HG02970 (cell line): Measurements from ENCODE around the gene FAM177B.

Source experiments
- ATAC-seq: cut with Tn5 transposase; IDR thresholded peaks from one replicate; pipeline ENCODE4 v1.9.1; 2021; ENCODE audit warnings: mild to moderate bottlenecking, moderate library complexity, moderate number of reproducible peaks; ENCODE audit not compliant: unreplicated experiment, low FRiP score

FAM177B gene

DNA sequence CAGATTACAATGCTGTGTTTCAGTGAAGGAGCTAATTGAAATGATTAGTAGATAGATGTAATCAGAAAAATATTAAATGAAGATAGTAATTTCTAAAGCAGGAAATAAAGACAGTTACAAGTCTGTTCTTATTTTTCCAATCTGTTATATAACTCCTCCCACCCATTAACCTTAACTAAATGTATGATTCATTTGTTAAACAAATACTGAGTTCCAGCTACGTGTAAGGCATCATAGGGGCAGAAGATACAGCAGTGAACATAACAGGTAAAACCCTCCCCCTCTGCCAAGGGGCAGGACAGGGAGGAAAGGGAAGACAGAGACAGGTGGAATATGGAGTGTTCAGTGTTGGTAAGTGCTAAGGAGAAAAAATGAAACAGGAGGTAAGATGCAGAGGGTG, at the start of gene FAM177B:
TSS of gene FAM177B (plus strand) at position 231 of the 400 bp plus-strand sequence. CDS start 9,344 bp downstream, outside the sequence.
- ATAC-seq: no peak

DNA sequence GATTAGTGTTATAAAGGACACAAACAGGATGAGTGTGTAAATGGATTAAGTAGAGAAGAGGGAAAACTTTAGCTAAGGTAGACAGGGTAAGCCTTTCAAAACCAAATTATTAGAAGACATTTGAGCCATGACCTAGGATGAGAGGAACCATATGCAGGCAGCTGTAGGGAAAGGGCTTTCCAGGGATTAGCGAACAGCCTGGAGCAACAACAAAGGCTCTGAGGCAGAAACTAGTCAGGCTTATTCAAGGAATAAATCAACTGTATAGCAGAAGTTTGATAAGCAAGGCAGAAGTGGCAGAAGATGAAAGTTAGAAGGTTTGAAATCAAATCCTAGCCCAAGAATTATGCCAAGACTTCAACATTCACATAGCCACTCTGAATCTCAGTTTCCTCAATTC, 46.0 kb upstream of the FAM177B start:
- ATAC-seq: no peak

DNA sequence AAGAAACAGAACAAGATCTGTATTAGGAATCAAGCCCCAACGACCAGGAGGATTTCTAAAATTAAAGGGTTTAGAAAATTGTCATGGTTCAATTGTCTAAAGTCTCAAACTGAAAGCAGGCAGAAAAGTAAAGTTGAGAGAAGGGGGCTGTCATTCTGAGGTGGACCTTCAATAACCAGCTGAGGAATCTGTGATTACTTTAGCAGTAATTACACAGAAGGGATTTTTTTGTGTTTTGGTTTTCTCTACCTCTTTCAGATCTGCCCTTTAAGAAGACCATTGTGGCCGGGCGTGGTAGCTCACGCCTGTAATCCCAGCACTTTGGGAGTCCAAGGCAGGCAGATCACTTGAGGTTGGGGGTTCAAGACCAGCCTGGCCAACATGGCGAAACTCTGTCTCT, 42.1 kb upstream of the FAM177B start:
- no peak for ATAC-seq

DNA sequence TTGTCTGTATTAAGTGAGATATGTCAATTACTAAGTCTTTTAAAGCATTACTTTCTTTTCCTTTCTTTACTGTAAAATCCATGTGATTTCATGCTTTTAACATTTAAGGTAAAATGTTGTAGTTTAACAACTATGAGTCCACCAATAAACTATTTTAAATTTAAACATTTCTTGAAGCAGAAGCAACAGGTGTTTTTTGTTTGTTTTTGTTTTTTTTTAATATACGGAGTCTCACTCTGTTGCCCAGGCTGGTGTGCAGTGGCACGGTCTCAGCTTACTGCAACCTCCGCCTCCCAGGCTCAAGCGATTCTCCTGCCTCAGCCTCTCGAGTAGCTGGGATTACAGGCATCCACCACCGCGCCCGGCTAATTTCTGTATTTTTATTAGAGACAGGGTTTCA, 40.3 kb upstream of the FAM177B start:
- ATAC-seq: no peak

DNA sequence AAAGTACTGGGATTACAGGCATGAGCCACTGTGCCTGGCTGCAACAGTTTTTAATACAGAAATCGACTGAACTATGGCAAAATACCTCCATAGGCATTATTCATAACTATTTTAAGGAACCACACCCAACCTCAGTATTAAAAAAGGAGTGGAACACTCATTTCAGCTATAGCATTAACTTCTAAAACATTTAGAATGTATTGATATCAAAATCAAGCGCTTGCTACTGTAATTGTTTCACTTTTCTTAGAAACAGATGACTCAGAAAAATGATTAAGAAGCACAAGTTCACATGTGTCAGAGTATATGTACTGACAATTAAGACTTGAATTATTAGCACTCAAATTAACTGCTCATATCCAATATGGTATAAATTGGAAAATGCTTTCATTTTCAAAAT, 39.8 kb upstream of the FAM177B start:
- ATAC-seq: no peak

DNA sequence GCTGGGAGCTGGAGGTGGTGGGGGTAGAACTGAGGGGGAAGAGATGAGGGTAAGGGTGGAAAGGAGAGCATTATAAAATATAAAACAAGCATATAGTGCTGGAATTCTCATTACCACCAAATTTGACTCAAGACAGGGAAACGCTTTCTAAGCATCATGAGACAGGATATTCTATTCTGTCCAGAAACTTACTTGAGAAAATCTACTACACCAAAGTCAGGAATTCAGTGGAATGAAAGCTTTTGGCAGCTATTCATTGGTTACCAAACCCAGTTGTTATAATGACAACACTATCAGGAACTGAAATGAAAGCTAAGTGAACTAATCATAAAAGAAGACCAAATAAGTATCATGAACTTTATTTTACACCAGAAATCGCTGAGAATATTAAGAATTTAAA, 39.2 kb upstream of the FAM177B start:
- ATAC-seq: no peak

DNA sequence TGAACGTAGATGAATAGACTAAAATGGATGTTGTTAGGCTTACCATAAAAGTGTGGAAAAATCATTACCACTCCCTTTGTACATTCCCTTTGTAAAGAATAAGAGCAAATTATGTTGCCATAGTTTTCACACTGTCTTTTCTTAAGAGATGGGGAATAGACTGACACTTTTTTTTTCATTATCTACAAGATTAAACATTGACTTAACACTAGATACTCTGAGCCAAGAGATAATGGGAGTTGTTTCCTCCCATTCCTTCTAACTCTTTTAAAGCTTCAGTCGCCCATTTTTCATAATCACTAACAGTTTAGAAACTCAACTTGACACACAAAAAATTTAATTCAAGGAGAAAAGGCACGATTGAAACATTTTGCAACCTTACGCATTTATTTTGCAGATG, 34.8 kb upstream of the FAM177B start:
- no peak for ATAC-seq

DNA sequence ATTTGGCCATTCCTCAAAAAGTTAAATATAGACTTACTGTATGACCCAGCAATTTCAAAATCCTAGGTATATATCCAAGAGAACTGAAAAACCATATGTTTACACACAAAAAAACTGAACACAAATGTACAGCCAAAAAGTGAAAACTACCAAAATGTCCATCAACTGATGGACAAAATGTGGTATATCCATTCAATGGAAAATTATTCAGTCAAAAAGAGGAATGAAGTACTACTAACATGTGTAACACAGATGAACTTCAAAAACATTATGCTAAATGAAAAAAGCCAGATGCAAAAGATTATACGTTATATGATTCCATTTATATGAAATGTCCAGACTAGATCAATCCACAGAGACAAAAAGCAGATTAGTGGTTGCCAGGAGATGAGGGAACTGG, 32.7 kb upstream of the FAM177B start:
- no peak for ATAC-seq

DNA sequence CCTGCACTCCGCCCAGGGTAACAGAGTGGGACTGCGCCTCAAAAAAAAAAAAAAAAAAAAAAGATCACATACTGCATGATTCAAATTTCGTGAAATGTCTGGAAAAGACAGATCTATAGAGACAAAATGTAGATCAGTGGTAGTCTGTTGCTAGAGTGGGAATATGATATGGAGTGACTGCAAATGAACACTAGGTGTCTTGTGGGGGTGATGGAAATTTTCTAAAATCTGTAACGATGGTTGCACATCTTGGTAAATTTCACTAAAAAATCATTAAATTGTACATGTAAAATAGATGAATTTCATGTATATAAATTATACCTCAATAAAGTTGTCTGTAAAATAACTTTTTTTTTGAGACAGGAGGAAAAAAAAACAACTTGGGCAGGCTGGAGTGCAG, 30.2 kb upstream of the FAM177B start:
- no peak for ATAC-seq

DNA sequence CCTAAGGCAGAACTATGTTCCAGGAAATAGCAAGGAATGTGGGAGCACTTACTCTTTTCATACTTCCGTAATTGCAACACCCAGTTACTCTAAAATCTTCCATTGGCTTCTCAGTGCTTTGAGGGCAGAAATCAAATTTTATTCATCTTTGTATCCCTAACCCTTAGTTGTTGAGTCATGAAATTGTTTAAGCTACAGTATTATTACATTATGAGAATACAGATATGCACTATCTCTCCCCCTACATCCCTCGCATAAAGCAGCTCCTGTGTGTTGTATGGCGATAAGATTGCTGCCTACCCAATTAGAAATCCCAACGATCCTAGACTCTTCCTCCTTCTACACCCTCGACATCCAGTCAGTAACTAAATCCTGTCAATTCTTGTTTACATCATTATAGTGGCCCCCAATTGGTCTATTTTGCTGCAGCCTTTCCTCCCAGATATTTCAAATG, 27.3 kb upstream of the FAM177B start:
- ATAC-seq: no peak

DNA sequence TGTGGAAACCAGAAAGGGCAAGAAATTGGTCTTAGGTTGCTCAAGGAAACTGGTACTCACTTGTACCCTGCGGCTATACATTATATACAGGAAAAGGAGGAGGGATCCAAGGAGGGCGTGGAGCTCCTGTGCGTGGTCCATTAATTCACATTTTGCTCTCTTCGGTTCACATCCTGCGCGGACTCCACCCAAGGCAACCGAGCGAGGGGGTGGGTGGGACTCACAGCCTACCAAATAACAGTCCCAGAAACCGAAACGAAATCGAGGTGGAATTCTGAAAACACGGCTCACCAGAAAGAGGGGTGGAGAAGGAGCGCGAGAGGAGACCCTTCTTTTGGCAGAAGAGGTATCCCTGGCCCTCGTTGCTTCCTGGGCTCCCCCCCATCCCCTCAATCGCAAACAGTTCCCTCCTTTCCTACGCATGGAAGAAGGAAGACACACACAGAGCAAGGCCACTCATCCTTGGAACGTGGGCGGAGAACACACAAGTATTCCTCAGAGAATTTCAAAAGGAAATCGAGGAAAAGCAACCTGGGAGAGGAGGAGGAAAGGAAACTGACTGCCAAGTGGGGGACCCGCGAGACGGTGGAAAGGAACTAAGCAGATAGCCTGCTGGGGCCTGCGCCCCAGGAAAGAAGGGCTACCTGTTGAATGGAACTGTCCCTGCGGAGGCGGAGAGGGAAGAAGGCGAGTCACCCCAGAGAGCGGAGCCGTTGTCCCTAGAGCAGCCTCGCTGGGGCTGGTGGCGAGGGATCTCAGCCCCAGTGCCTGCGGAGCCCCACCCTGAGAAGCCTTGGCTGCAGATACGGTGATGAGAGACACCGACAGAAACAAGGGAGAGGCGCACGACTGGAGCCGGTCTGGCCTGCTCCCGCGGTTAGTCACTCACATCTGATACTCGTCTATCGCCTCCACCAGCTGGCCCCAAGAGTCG, 25.4 kb upstream of the FAM177B start:
- peak; percentile 30 for ATAC-seq

DNA sequence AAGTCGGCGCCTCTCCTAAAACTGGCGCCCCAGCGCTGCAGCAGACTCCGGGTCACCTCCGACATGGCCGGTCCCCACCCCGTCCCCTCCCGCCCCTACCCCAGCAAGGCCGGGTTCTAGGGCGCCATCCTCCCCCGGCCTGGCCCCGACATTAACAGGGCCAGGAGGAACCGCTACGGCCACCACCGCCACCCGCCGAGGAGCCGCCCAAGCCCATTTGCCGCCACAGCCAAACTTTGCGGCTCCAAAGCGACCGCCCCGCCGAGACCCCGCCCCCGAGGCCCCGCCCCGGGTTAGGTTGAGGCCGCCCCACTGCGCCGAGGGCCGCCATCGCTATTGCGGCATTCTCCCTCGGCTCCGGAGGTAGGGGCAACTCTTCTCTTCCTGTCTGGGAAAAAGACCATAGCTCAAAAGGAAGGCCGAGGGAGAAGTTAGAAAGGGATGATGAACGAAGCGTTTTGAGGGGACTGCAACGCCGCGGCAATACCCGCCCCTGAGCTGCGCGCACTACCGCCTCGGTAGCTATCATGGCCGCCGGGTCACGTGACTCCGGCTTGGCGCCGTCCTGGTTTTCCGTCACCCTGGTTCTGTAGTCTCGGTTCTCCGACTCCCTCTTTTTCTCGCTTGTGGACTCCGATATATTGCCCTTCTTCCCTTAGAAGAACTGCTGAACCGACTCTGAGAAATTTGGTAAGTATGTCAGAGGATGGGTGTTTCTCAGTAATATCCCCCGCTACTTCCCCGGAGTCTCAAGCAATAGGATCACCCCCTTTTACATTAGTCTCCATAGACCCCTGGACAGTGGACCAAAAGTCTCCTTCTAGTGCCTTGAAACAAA, 24.5 kb upstream of the FAM177B start, which contains the start of the genes AIDA and BROX:
TSS of gene AIDA (minus strand) at position 239 of the 838 bp plus-strand sequence. CDS start at position 65, 174 bp downstream.
TSS of gene BROX (plus strand) at position 312 of the 838 bp plus-strand sequence. CDS start 3,136 bp downstream, outside the sequence.
- peak; percentile 79 for ATAC-seq

DNA sequence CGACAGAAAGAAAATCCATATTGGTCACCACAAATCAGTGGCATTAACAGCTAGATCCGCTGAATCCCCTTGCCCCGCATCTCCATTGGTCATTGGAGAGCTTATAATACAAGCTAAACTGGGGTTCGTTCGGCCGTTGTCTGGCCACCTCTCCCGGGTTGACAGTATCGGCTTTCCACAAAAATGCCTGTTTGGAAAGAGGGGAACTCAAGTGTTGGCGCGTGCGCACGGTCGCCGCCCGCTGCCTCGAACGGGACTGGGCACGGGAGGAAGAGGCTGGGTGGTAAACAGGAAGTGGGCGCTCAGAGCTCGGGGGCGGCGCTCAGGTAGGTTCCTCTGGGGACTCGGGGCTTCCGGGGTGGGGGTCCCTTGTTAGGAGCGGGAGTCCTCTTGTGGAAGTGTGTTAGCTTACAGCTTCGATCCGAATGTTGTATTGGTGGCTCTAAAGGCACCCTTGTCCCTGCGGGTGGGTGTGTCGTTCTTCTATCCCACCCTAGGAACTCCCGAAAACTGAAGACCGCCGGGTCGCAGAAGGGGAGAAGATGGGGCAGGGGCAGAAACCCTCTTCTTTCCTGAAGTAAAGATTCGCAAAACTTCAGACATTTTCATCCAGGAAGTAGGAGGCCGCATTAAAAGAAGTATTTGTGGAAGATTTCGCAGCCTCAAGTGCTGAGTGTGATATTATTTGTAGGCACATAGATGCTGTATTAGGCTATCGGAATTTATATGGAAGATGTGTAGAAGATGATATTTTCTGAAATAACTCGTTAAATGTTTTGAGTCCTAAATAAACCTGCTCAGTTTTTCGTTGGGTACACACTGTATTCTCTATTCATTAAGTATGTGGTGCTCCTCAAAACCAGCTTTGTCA, 23.7 kb upstream of the FAM177B start:
- ATAC-seq: peak; percentile 67

DNA sequence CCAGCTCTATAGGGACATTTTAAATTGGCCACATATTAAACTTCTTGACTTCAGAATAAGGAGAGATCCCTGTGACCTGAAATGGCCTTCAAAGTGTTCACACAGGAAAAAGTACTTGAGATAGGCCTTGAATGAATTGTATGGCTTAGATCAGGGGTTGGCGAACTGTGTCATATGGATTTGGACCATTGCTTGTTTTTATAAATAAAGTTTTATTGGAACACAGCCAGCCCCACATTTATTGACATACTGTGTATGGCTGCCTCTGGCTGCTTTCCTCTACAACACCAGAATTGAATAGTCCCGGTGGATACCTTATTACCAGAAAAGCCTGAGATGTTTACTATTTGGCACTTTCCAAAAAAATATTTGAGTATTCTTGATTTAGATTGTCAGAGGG, 20.6 kb upstream of the FAM177B start:
- no peak for ATAC-seq

DNA sequence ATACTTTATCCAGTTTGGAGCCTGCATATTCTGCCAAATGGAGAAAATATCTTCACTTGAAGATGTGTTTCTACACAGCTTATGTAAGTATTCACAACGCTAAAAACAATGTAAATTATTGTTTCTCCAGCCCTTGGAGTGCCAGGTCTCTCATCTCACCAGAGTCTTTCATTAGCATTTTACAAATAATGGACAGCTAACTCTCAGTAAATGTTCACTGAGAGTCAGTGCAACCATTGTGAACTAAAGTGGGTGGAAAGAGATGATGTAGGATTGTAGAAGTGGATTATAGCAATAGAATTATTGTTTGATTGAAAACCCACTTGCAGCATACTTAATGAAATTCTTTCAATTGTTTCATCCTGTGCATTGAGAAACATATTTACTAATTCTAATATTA, 8.3 kb upstream of the FAM177B start:
- ATAC-seq: no peak

DNA sequence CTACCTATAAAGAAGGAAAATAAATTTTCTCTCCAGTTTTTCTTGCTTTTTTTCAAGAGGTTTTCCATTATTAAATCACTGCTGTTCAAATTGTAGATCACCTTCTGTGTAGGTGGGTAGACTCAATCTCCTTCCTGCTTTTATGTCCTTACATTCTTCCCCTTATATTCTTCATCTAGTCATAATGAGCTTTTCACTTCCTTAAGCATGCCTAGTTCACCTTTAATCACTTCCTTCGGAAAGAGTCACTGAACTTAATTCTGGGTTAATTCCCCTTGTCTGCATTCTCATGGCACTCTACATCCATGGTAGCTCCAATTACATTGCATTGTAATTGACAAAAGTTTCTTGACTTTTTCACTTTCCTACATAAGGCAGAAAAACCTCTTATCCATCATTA, 6.1 kb upstream of the FAM177B start:
- no peak for ATAC-seq

DNA sequence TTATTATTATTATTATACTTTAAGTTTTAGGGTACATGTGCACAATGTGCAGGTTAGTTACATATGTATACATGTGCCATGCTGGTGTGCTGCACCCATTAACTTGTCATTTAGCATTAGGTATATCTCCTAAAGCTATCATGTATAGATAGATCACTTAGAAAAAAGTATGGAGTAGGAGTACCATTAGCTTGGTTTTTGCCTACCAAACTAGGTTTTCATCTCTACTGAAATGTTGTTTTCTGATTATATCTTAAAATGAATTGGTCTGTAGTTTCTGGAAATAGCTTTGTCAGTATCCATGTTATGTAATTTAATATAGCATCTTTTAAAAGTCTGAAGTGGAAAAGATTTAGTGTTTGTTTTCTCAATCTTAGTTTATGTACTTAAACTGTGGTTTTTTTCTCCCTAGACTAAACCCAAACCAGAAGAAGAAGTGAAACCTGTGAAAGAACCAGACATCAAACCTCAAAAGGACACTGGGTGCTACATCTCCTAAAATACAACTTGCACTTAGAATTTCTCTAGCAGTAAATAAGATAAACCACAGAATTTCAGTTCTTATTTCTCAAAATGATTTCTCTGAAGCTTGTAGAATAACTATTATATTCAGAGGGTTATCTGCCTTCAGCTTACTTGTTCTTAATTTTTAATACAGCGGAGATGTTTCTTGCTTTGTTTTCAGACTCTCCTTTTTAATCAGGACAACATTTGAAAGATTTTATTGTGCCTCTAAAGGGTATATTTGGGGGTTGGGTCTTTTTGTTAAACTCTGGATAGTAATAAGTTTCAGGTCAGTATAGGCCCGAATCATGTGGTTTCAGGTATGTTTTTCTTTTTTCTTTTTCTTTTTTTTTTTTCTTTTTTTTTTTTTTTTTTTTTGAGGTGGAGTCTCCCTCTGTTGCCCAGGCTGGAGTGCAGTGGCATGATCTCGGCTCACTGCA, 4.5 kb upstream of the FAM177B start:
- ATAC-seq: peak; percentile 97

DNA sequence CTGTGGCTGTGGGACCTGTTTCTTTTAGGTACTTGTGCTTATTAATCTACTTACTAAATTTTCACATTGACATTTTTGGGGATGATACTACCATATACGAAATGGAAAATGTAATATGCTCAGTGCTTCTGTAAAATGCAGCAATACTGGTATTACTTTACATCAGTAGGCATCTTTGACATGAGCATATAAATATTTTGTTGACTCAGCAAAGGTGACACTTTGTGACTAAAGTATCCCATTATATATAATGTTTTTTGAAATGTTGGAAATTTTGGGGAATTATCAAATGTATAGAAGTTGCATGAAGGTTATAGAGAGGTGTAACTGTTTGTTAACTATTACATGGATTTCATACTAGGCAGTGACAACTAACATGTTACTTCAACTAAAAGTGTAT, 2.3 kb upstream of the FAM177B start:
- ATAC-seq: no peak

DNA sequence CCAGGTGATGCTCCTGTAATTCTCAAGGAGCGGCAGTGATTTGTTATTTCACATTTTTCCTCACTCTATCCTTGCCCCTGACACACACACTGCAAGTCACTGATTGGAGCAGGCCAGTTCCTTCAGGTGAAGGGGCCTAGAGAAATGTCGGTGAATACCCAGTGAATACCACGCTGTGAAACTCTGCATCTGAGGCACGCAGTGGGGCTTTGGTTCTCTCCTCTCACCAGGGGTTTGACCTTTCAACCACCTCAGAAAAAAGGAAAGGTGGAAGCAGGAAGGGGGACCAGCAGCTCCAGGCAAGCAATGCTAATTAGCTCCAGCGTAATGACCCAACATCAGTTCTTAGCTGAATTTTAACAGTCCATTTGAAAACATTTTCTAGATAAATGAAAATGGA, 532 bp upstream of the FAM177B start:
- ATAC-seq: no peak
